Measurements from ENCODE around the gene DNAH6. TPM values are rescaled to one million over a fixed set of nuclear protein-coding genes. Genes with fewer than 3 reads are reported as not detected.

The DNAH6 gene
- total RNA-seq, 2 donors from 2014 or later: 0.24 to 0.30 TPM

DNA sequence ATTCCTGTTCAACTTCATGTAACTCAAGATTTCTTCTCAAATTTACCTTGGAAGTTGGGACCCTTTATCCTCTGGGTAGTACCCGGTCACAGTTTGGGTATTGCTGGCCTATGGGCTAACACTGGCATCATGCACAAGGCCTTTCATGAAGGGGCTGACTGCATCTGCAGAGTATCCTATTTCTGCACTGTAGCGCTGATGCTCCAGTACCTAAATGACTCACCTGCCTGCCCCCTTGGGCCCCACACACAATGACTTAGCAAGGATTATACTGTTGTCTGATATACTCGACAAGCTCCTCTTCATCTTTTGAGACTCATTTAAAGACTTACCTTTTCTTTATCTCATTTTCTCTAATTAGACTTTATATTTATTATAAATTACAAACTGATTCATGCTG is 39.9 kb downstream of the DNAH6 start:
- DNase-seq (ENCODE audit: low spot score): no peak
- H3K4me1 ChIP-seq: no peaks in the 10 kb centered on the region

GRCh38 chr2:84559838-84560237 is 43.5 kb downstream of the DNAH6 start:
- H3K4me3 ChIP-seq: no peak overlapping the region
- H3K27ac ChIP-seq: no peak overlapping the region

More for the DNA sequence above, 39.9 kb downstream of the DNAH6 start:
- peaks cover 0 to 18% of the 10 kb centered on the region in 2 donors for H3K9me3 ChIP-seq
- no peak overlapping the region for H3K27ac ChIP-seq
- H3K4me3 ChIP-seq: no peak overlapping the region
- no peaks in the 10 kb centered on the region for H3K36me3 ChIP-seq
- TF ChIP-seq, protein P1, sequence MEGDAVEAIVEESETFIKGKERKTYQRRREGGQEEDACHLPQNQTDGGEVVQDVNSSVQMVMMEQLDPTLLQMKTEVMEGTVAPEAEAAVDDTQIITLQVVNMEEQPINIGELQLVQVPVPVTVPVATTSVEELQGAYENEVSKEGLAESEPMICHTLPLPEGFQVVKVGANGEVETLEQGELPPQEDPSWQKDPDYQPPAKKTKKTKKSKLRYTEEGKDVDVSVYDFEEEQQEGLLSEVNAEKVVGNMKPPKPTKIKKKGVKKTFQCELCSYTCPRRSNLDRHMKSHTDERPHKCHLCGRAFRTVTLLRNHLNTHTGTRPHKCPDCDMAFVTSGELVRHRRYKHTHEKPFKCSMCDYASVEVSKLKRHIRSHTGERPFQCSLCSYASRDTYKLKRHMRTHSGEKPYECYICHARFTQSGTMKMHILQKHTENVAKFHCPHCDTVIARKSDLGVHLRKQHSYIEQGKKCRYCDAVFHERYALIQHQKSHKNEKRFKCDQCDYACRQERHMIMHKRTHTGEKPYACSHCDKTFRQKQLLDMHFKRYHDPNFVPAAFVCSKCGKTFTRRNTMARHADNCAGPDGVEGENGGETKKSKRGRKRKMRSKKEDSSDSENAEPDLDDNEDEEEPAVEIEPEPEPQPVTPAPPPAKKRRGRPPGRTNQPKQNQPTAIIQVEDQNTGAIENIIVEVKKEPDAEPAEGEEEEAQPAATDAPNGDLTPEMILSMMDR (IDR thresholded peaks at IDR 0.05): no peak
- no peaks in the 10 kb centered on the region for H3K27me3 ChIP-seq

DNA sequence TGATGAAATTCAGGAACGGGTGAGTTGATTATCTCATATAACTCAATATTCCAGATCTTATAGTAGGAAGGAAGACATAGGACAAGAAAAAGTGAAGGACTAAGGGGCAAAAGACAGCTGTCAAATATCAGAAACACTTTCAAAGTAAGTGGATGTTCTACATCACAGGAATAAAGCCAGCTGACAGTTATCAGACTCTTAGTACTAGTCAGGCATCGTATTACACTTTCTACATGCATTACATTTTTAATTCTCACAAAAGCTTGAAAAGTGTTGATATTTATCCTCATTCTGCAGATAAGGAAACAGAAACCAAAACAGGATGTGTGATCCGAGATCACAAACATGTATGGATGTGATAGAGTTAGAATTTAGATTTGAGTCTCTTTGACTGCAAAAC is 63.4 kb downstream of the DNAH6 start:
- Histone ChIP-seq H3K4me1 (no peaks in the 10 kb centered on the region), H3K36me3 (no peaks in the 10 kb centered on the region), H3K9me3 (no peaks in the 10 kb centered on the region), H3K27ac (no peak overlapping the region), H3K27me3 (no peaks in the 10 kb centered on the region), H3K4me3 (no peak overlapping the region)
- TF ChIP-seq, protein P1 (IDR thresholded peaks at IDR 0.05): no peak
- DNase-seq (ENCODE audit: low spot score): no peak

More at GRCh38 chr2:84559838-84560237, 43.5 kb downstream of the DNAH6 start:
- Histone ChIP-seq H3K4me1 (no peaks in the 10 kb centered on the region), H3K9me3 (peaks cover 0 to 18% of the 10 kb centered on the region in 2 donors), H3K36me3 (no peaks in the 10 kb centered on the region), H3K27me3 (no peaks in the 10 kb centered on the region)
- TF ChIP-seq, protein P1 (IDR thresholded peaks at IDR 0.05): no peak
- no peak for DNase-seq (ENCODE audit: low spot score)

GRCh38 chr2:84603911-84604310 is 87.6 kb downstream of the DNAH6 start:
- Histone ChIP-seq H3K4me3 (no peak overlapping the region), H3K9me3 (no peaks in the 10 kb centered on the region), H3K27ac (no peak overlapping the region), H3K4me1 (no peaks in the 10 kb centered on the region), H3K27me3 (no peaks in the 10 kb centered on the region), H3K36me3 (no peaks in the 10 kb centered on the region)
- TF ChIP-seq, protein P1 (IDR thresholded peaks at IDR 0.05): no peak
- no peak for DNase-seq (ENCODE audit: low spot score)

DNA sequence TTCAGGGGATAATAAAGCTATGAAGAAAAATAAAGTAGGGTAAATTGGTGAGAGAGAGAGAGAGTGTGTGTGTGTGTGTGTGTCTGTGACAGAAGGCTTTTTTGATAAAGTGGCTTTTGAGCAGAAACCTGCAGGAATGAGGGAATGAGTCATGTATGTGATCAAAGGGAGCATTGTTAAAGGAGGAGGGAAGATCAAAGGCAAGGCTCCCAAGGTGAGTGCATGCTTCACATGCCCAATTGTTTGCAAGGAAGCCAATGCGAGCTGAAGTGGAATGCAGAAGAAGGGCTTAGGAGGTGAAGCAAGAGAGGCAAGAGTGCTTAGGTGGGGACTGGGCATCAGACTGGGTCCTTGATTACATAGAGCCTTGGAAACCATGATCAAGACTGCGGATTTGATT is 96.8 kb downstream of the DNAH6 start:
- no peak for DNase-seq (ENCODE audit: low spot score)
- H3K27ac ChIP-seq: no peak overlapping the region
- H3K9me3 ChIP-seq: no peaks in the 10 kb centered on the region
- no peaks in the 10 kb centered on the region for H3K4me1 ChIP-seq
- TF ChIP-seq, protein P1 (IDR thresholded peaks at IDR 0.05): no peak
- H3K27me3 ChIP-seq: no peaks in the 10 kb centered on the region
- H3K36me3 ChIP-seq: no peaks in the 10 kb centered on the region
- no peak overlapping the region for H3K4me3 ChIP-seq

DNA sequence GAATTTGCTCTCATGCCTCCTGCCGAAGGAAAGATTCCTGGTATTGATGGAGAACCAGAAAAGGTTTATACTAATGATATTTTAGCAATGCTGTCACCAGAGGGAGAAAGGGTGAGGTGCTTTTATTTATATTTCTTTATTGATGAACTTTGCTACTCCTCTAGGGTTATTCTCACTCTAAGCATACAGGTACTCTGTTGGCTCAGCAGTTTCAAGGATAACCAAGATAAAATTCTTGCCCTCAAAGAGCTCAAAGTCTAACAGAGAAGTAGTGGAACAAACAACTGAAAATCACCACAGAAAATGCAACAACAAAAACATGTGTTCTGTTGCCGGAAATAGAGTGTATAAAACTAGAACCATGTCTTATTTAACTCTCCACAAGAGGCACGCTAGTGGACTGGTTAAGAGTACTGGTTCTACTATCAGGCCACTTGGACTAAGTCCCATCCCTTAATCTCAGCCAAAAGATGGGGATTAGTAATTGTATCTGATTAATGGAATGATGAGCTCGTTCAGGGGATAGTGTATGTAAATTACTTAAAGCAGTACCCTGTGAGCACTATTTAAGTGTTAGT is 103.6 kb downstream of the DNAH6 start:
- no peaks in the 10 kb centered on the region for H3K4me1 ChIP-seq
- H3K36me3 ChIP-seq: no peaks in the 10 kb centered on the region
- H3K4me3 ChIP-seq: no peak overlapping the region
- H3K27me3 ChIP-seq: no peaks in the 10 kb centered on the region
- TF ChIP-seq, protein P1 (IDR thresholded peaks at IDR 0.05): no peak
- no peaks in the 10 kb centered on the region for H3K9me3 ChIP-seq
- no peak overlapping the region for H3K27ac ChIP-seq
- DNase-seq (ENCODE audit: low spot score): no peak
